Limb (tissue), 2 donors: ENCODE measurements around the gene RAB11A.

Source experiments
- DNase-seq, 2 donors: peaks; one replicate each; pipeline ENCODE4 v3.0.0-alpha.2; 2016; ENCODE audit errors: extremely low spot score in 2 of 2

RAB11A gene

GRCh38 chr15:65937476-65937875 is 68.2 kb downstream of the RAB11A start:
- no peak for DNase-seq

GRCh38 chr15:65938604-65939003 is 69.3 kb downstream of the RAB11A start:
- DNase-seq, result no peak

GRCh38 chr15:65939901-65940617 is 70.8 kb downstream of the RAB11A start:
- DNase-seq, result no peak

- no peak for DNase-seq
These were observed 71.3 kb downstream of the RAB11A start for GRCh38 chr15:65940618-65940909.
